K562 (cell line): Measurements from ENCODE around the gene TP53BP1. TPM values are rescaled to one million over a fixed set of nuclear protein-coding genes. Genes with fewer than 3 reads are reported as not detected.

Experiments used
- ATAC-seq: fragments of 200-7000 bp; cut with Tn5 transposase; 3 replicates; pipeline ENCODE4 v1.9.1; 2020; ENCODE audit warnings: moderate library complexity
- BruUV-seq: library from RNA; stranded (reverse); fragments of 400-500 nt; replicated peaks from 2 replicates; lab custom pipeline; 2021; lab: Mats Ljungman, UMichigan
- CTCF ChIA-PET: fragments of 300-600 bp; formaldehyde crosslinking; extraction: SDS; loops from one replicate; lab custom pipeline; 2021; ENCODE audit warnings: low intra/inter-chr PET ratio; lab: Yijun Ruan, JAX
- POLR2A ChIA-PET: fragments of 300-600, 350-650 bp; sonication (Branson Sonifier 250); formaldehyde crosslinking; extraction: SDS; loops from one replicate; lab custom pipeline; 2021; ENCODE audit warnings: antibody characterized with exemption, inconsistent platforms; lab: Yijun Ruan, JAX
- DNase-seq, 4 experiments: peaks; one replicate each; pipeline versions ENCODE4 v3.0.0 to v3.0.0-alpha.2; 2011 to 2018; ENCODE audit warnings: low spot score in 3 of 4, mixed read lengths in 3 of 4; ENCODE audit errors: extremely low read depth in 1 of 4
- FAIRE-seq: peaks from 2 replicates; lab custom pipeline; 2011; peaks lifted over from hg19 to GRCh38; lab: Jason Lieb, UNC
- H2AFZ ChIP-seq: 2 replicates; pipeline ENCODE4 v1.6.0; 2011; ENCODE audit warnings: low read depth, low read length, control low read depth, inconsistent platforms
- H3K27ac ChIP-seq: fragments of 200-600 bp; 3 replicates; pipeline ENCODE4 v1.8.0; 2011; ENCODE audit warnings: low read depth, mild to moderate bottlenecking, control low read depth, inconsistent platforms, low read length, moderate library complexity, mixed read lengths; ENCODE audit errors: extremely low read depth
- H3K27me3 ChIP-seq, 2 experiments: fragments of 300-600 bp in 1 of 2; 2 replicates in 1 of 2; 3 replicates in 1 of 2; pipeline versions ENCODE4 v1.6.0 to v1.8.0; 2011; ENCODE audit warnings: inconsistent platforms in 2 of 2, low read length in 2 of 2, mild to moderate bottlenecking in 1 of 2, mixed read lengths in 1 of 2, moderate library complexity in 1 of 2; ENCODE audit not compliant: control insufficient read depth in 2 of 2, insufficient read depth in 2 of 2
- H3K36me3 ChIP-seq: fragments of 300-600 bp; 3 replicates; pipeline ENCODE4 v1.8.0; 2011; ENCODE audit warnings: mild to moderate bottlenecking, low read length, inconsistent platforms; ENCODE audit not compliant: control insufficient read depth, insufficient read depth
- H3K4me1 ChIP-seq, 2 experiments: fragments of 200-600 bp in 1 of 2; replicated peaks in 1 of 2; 2 replicates in 1 of 2; 3 replicates in 1 of 2; pipeline versions ENCODE4 v1.5.1 to v1.8.0; 2011; ENCODE audit warnings: inconsistent platforms in 2 of 2, low read length in 2 of 2, mild to moderate bottlenecking in 1 of 2, mixed read lengths in 1 of 2, moderate library complexity in 1 of 2; ENCODE audit not compliant: control insufficient read depth in 2 of 2, insufficient read depth in 2 of 2
- H3K4me2 ChIP-seq: 2 replicates; pipeline ENCODE4 v1.6.1; 2011; ENCODE audit warnings: low read length, control low read depth, inconsistent platforms, mixed read lengths; ENCODE audit not compliant: insufficient read depth
- H3K4me3 ChIP-seq: fragments of 200-600 bp; sonication (generic), shearing (Covaris generic); 2 replicates; pipeline ENCODE4 v1.5.1; 2016; ENCODE audit warnings: control low read depth, inconsistent platforms
- H3K79me2 ChIP-seq: fragments of 200-600 bp; 3 replicates; pipeline ENCODE4 v1.8.0; 2011; ENCODE audit warnings: low read length, inconsistent platforms; ENCODE audit not compliant: control insufficient read depth, insufficient read depth
- H3K9ac ChIP-seq, 2 experiments: 2 replicates each; pipeline versions ENCODE4 v1.6.0 to v1.6.1; 2011; ENCODE audit warnings: low read depth in 2 of 2, low read length in 2 of 2, control low read depth in 1 of 2, inconsistent platforms in 1 of 2, mild to moderate bottlenecking in 1 of 2, mixed read lengths in 1 of 2; ENCODE audit not compliant: insufficient read depth in 1 of 2
- H3K9me1 ChIP-seq: one replicate; pipeline ENCODE4 v1.6.0; 2011; ENCODE audit warnings: inconsistent platforms, mild to moderate bottlenecking, low read length, moderate library complexity; ENCODE audit not compliant: control insufficient read depth, insufficient read depth
- H3K9me3 ChIP-seq: replicated peaks from 2 replicates; pipeline ENCODE4 v1.5.1; 2011; ENCODE audit warnings: low read depth, low read length, inconsistent platforms; ENCODE audit not compliant: control insufficient read depth, insufficient read depth
- H4K20me1 ChIP-seq: replicated peaks from 2 replicates; pipeline ENCODE4 v1.6.1; 2011; ENCODE audit warnings: low read length, inconsistent platforms, mixed read lengths; ENCODE audit not compliant: control insufficient read depth, insufficient read depth
- HOMEZ ChIP-seq: fragments of 250-450 bp; sonication (Bioruptor Pico); IDR thresholded peaks from 2 replicates; pipeline ENCODE4 v1.4.0; 2020; ENCODE audit warnings: mild to moderate bottlenecking, moderate library complexity
- ZKSCAN3 ChIP-seq: fragments of 250-450 bp; sonication (Bioruptor Pico); IDR thresholded peaks from 2 replicates; pipeline ENCODE4 v1.4.0; 2020
- ZNF589 ChIP-seq: fragments of 200-800 bp; sonication (Bioruptor generic); IDR thresholded peaks from 2 replicates; pipeline ENCODE4 v1.6.1; 2016; ENCODE audit warnings: low read depth, missing genetic modification characterization, missing compliant biosample characterization
- WGBS: fragments of 100-300 bp; shearing (Covaris generic); methylation state at CpG from one replicate; pipeline ENCODE4 v1.1.6; 2016; ENCODE audit warnings: low coverage, mixed read lengths; ENCODE audit not compliant: insufficient coverage; ENCODE audit errors: missing lambda C conversion rate; 5-methylcytosine and 5-hydroxymethylcytosine counted together
- in situ Hi-C: fragments of 300-500 bp; cut with MboI; formaldehyde crosslinking; loops from 4 replicates; pipeline ENCODE4 v1.15.0; 2018; ENCODE audit warnings: inconsistent platforms, mixed read lengths
- intact Hi-C: fragments of 100-400 bp; cut with micrococcal nuclease; formaldehyde crosslinking; loops from 2 replicates; pipeline ENCODE4 v1.14.2; 2022
- polyA plus RNA-seq, 8 experiments: library from polyadenylated mRNA; depleted of rRNA in 4 of 8; stranded (reverse) in 5 of 8; unstranded in 3 of 8; fragments of >200 nt; fragmentation: Nextera tagmentation in 2 of 8; fragmentation: Illumina TruSeq in 1 of 8; extraction: Ambion mirVana in 2 of 8; extraction: Trizol in 1 of 8; gene quantifications; 2 replicates each; pipeline versions ENCODE4 v1.2.1 to v1.2.3, GENCODE V29; 2011 to 2014; ENCODE audit warnings: inconsistent platforms in 1 of 8, missing spikeins in 1 of 8
- total RNA-seq, 7 experiments: library from RNA; depleted of rRNA in 6 of 7; stranded (reverse); fragments of >200 nt in 6 of 7; fragmentation: Illumina TruSeq in 2 of 7; extraction: Trizol in 2 of 7; gene quantifications; 2 replicates each; pipeline versions ENCODE4 v1.2.1 to v1.2.3, GENCODE V29; 2011 to 2021; ENCODE audit warnings: low replicate concordance in 1 of 7

The TP53BP1 gene
- total and polyA plus RNA-seq, 9 of the 15 experiments (the other 6 are each of a cell fraction or from before 2014, with no cell fraction given) = 5.7 to 63.3 (median 30.9) TPM

DNA sequence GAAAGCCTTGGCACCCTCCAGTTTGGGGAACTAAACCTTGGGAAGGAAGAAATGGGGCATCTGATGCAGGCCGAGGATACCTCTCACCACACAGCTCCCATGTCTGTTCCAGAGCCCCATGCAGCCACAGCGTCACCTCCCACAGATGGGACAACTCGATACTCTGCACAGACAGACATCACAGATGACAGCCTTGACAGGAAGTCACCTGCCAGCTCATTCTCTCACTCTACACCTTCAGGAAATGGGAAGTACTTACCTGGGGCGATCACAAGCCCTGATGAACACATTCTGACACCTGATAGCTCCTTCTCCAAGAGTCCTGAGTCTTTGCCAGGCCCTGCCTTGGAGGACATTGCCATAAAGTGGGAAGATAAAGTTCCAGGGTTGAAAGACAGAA, 32.2 kb upstream of the TP53BP1 start:
- POLR2A ChIA-PET = interaction anchor here (1.0 to 1.1 kb wide), 2 partner anchors 10 to 13 kb away, joined by 3 to 4 read pairs; no protein-coding TSS in a partner anchor
- Histone ChIP-seq H3K27ac (no peak overlapping the region), H3K27me3 (no peaks in the 10 kb centered on the region), H3K4me2 (no peak overlapping the region), H3K4me3 (no peak overlapping the region), H3K9me1 (no peaks in the 10 kb centered on the region), H3K36me3 (peaks cover 63% of the 10 kb centered on the region; the same call in 2 of the 3 replicates)
- intact Hi-C loops (no loop called here), in situ Hi-C loops (no loop called here)
- no peak for FAIRE-seq
- WGBS = 47% methylated on average over 4 of the region's 4 CpGs
- TF ChIP-seq ZKSCAN3 (no peak), HOMEZ (CRISPR knock-in tag) (no peak), ZNF589 (CRISPR knock-in tag) (no peak)
- TF ChIP-seq, all 486 proteins: peak for 0
- H2AFZ ChIP-seq = no peak overlapping the region
- H4K20me1 ChIP-seq = peaks cover 5% of the 10 kb centered on the region; the same call in 1 of the 2 replicates
- CTCF ChIA-PET = no interaction called here
- peaks cover 4 to 12% of the 10 kb centered on the region in 2 experiments; a peak in 3 of 5 replicates for H3K4me1 ChIP-seq
- ATAC-seq (no peak), DNase-seq (peak in 1 of 4 experiments; percentile 5)
- no peaks in the 10 kb centered on the region for H3K79me2 ChIP-seq
- H3K9me3 ChIP-seq = no peaks in the 10 kb centered on the region
- BruUV-seq = no TSS peak
- H3K9ac ChIP-seq = no peak overlapping the region
